ENCODE data around the gene DLX1. TPM values are rescaled to one million over a fixed set of nuclear protein-coding genes. Genes with fewer than 3 reads are reported as not detected.

DLX1 gene
- total and polyA plus RNA-seq, 4 donors, result not detected

- no peak for DNase-seq (ENCODE audit: low spot score)
- Histone ChIP-seq H3K9me3 (ENCODE audit: control insufficient read depth in 4 of 4, low read length in 3 of 4) (peaks cover 0 to 6% (median 0%) of the 10 kb centered on the region in 4 donors), H3K4me1 (ENCODE audit: control insufficient read depth in 4 of 4, insufficient read depth in 4 of 4, low read length in 3 of 4) (peaks cover 11 to 42% (median 22%) of the 10 kb centered on the region in 4 donors), H3K4me3 (ENCODE audit: low read depth in 1 of 3, low read length in 3 of 3) (peak overlapping the region in 1 of 3 donors; percentile 42), H3K27me3 (ENCODE audit: control insufficient read depth in 4 of 4, insufficient read depth in 4 of 4, low read length in 3 of 4) (peaks cover 5 to 68% (median 32%) of the 10 kb centered on the region in 4 donors), H3K36me3 (ENCODE audit: control insufficient read depth in 4 of 4, insufficient read depth in 3 of 4, low read depth in 1 of 4, low read length in 3 of 4) (no peaks in the 10 kb centered on the region), H3K9ac (ENCODE audit: low read depth in 1 of 2, low read length in 2 of 2) (no peak overlapping the region), H3K27ac (ENCODE audit: low read depth in 1 of 2, low read length in 2 of 2) (no peak overlapping the region)
- WGBS, result 11% methylated on average over 17 of the region's 17 CpGs
- TF ChIP-seq, protein P1, sequence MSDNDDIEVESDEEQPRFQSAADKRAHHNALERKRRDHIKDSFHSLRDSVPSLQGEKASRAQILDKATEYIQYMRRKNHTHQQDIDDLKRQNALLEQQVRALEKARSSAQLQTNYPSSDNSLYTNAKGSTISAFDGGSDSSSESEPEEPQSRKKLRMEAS (IDR thresholded peaks at IDR 0.05), result no peak
- TF ChIP-seq, protein P2, sequence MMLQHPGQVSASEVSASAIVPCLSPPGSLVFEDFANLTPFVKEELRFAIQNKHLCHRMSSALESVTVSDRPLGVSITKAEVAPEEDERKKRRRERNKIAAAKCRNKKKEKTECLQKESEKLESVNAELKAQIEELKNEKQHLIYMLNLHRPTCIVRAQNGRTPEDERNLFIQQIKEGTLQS (IDR thresholded peaks at IDR 0.05), result no peak
- no peak for TF ChIP-seq JUND (IDR thresholded peaks at IDR 0.05)
- TF ChIP-seq, protein P3, sequence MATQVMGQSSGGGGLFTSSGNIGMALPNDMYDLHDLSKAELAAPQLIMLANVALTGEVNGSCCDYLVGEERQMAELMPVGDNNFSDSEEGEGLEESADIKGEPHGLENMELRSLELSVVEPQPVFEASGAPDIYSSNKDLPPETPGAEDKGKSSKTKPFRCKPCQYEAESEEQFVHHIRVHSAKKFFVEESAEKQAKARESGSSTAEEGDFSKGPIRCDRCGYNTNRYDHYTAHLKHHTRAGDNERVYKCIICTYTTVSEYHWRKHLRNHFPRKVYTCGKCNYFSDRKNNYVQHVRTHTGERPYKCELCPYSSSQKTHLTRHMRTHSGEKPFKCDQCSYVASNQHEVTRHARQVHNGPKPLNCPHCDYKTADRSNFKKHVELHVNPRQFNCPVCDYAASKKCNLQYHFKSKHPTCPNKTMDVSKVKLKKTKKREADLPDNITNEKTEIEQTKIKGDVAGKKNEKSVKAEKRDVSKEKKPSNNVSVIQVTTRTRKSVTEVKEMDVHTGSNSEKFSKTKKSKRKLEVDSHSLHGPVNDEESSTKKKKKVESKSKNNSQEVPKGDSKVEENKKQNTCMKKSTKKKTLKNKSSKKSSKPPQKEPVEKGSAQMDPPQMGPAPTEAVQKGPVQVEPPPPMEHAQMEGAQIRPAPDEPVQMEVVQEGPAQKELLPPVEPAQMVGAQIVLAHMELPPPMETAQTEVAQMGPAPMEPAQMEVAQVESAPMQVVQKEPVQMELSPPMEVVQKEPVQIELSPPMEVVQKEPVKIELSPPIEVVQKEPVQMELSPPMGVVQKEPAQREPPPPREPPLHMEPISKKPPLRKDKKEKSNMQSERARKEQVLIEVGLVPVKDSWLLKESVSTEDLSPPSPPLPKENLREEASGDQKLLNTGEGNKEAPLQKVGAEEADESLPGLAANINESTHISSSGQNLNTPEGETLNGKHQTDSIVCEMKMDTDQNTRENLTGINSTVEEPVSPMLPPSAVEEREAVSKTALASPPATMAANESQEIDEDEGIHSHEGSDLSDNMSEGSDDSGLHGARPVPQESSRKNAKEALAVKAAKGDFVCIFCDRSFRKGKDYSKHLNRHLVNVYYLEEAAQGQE (IDR thresholded peaks at IDR 0.05), result no peak
- TF ChIP-seq CTCF (IDR thresholded peaks at IDR 0.05; ENCODE audit: low read depth, low read length, missing input control), result no peak
- TF ChIP-seq SP1 (IDR thresholded peaks at IDR 0.05), result no peak
- TF ChIP-seq ZBTB33 (IDR thresholded peaks at IDR 0.05), result no peak
- TF ChIP-seq YY1 (IDR thresholded peaks at IDR 0.05), result no peak
- no peak for TF ChIP-seq RAD21 (IDR thresholded peaks at IDR 0.05)
- TF ChIP-seq HNF4A (conservative IDR thresholded peaks at IDR 0.05), result no peak
- TF ChIP-seq RXRA (IDR thresholded peaks at IDR 0.05), result no peak
- TF ChIP-seq FOXA1 (IDR thresholded peaks at IDR 0.05), result no peak
- TF ChIP-seq NR2F2 (IDR thresholded peaks at IDR 0.05), result no peak
Observed at GRCh38 chr2:172084395-172084644, 987 bp upstream of the DLX1 start.

- no peak overlapping the region for H3K27ac ChIP-seq (ENCODE audit: low read depth in 1 of 2, low read length in 2 of 2)
- H3K9ac ChIP-seq (ENCODE audit: low read depth in 1 of 2, low read length in 2 of 2), result no peak overlapping the region
- peaks cover 0 to 6% (median 0%) of the 10 kb centered on the region in 4 donors for H3K9me3 ChIP-seq (ENCODE audit: control insufficient read depth in 4 of 4, low read length in 3 of 4)
- H3K27me3 ChIP-seq (ENCODE audit: control insufficient read depth in 4 of 4, insufficient read depth in 4 of 4, low read length in 3 of 4), result peaks cover under 1 to 72% (median 34%) of the 10 kb centered on the region in 4 donors
- DNase-seq (ENCODE audit: low spot score), result peak; percentile 59
- TF ChIP-seq YY1 (IDR thresholded peaks at IDR 0.05) (no peak), RXRA (IDR thresholded peaks at IDR 0.05) (no peak), HNF4A (conservative IDR thresholded peaks at IDR 0.05) (no peak), JUND (IDR thresholded peaks at IDR 0.05) (no peak), HNF4G (IDR thresholded peaks at IDR 0.05) (no peak), ZBTB33 (IDR thresholded peaks at IDR 0.05) (no peak), FOXA2 (IDR thresholded peaks at IDR 0.05) (no peak), NR2F2 (IDR thresholded peaks at IDR 0.05) (no peak), SP1 (IDR thresholded peaks at IDR 0.05) (no peak)
- TF ChIP-seq, protein P2 (IDR thresholded peaks at IDR 0.05), result no peak
- no peaks in the 10 kb centered on the region for H3K36me3 ChIP-seq (ENCODE audit: control insufficient read depth in 4 of 4, insufficient read depth in 3 of 4, low read depth in 1 of 4, low read length in 3 of 4)
- H3K4me3 ChIP-seq (ENCODE audit: low read depth in 1 of 3, low read length in 3 of 3), result peak overlapping the region in 1 of 3 donors; percentile 42
- H3K4me1 ChIP-seq (ENCODE audit: control insufficient read depth in 4 of 4, insufficient read depth in 4 of 4, low read length in 3 of 4), result peaks cover 11 to 42% (median 22%) of the 10 kb centered on the region in 4 donors
- WGBS, result 4% methylated on average over 76 of the region's 76 CpGs
Observed at GRCh38 chr2:172084645-172085459, 455 bp upstream of the DLX1 start.
